ENCODE measurements around the gene CD7.

CD7 gene

GRCh38 chr17:82297714-82298537 lies 19.5 kb downstream of the CD7 start:
- DNase-seq (ENCODE audit: low read depth), result peak; percentile 93

GRCh38 chr17:82297280-82297713 lies 20.1 kb downstream of the CD7 start:
- peak; percentile 96 for DNase-seq (ENCODE audit: low read depth)

GRCh38 chr17:82296511-82297279 lies 20.7 kb downstream of the CD7 start:
- DNase-seq (ENCODE audit: low read depth), result peak; percentile 20

- no peak for DNase-seq (ENCODE audit: low read depth)
These were observed 22.0 kb downstream of the CD7 start for GRCh38 chr17:82295472-82295814.

GRCh38 chr17:82294064-82294773 lies 23.2 kb downstream of the CD7 start:
- peak; percentile 21 for DNase-seq (ENCODE audit: low read depth)

GRCh38 chr17:82292251-82293154 lies 24.9 kb downstream of the CD7 start:
- DNase-seq (ENCODE audit: low read depth), result peak; percentile 99

GRCh38 chr17:82291582-82292250 lies 25.7 kb downstream of the CD7 start:
- no peak for DNase-seq (ENCODE audit: low read depth)

GRCh38 chr17:82287868-82288801 lies 29.3 kb downstream of the CD7 start:
- DNase-seq (ENCODE audit: low read depth), result peak; percentile 88

GRCh38 chr17:82287013-82287867 lies 30.2 kb downstream of the CD7 start:
- no peak for DNase-seq (ENCODE audit: low read depth)

- no peak for DNase-seq (ENCODE audit: low read depth)
These were observed 32.3 kb downstream of the CD7 start for GRCh38 chr17:82285141-82285540.

- DNase-seq (ENCODE audit: low read depth), result peak; percentile 85
These were observed 34.1 kb downstream of the CD7 start for GRCh38 chr17:82283208-82283749.

GRCh38 chr17:82282239-82283207 lies 34.9 kb downstream of the CD7 start:
- DNase-seq (ENCODE audit: low read depth), result no peak

- DNase-seq (ENCODE audit: low read depth), result peak; percentile 37
These were observed 35.7 kb downstream of the CD7 start for GRCh38 chr17:82281502-82282238.

- no peak for DNase-seq (ENCODE audit: low read depth)
These were observed 36.3 kb downstream of the CD7 start for GRCh38 chr17:82281076-82281475.

- no peak for DNase-seq (ENCODE audit: low read depth)
These were observed 36.9 kb downstream of the CD7 start for GRCh38 chr17:82280537-82280936.

GRCh38 chr17:82278786-82279391 lies 38.5 kb downstream of the CD7 start:
- no peak for DNase-seq (ENCODE audit: low read depth)

All from iris pigment epithelial cell (primary cell).